DOHH2 (cell line): ENCODE data around the gene PPP4R4.

Experiments used
- H3F3A ChIP-seq: fragments of 200-600 bp; sonication (generic), shearing (Covaris generic); 2 replicates; pipeline ENCODE4 v1.6.0; 2016; ENCODE audit warnings: antibody characterized with exemption, mild to moderate bottlenecking; ENCODE audit not compliant: control insufficient read depth, insufficient read depth
- H3K27ac ChIP-seq: fragments of 200-600 bp; sonication (generic); 2 replicates; pipeline ENCODE4 v1.5.1; 2014; ENCODE audit warnings: low read depth, mild to moderate bottlenecking, low read length, moderate library complexity
- H3K27me3 ChIP-seq: fragments of 200-600 bp; sonication (generic); 2 replicates; pipeline ENCODE4 v1.6.1; 2014; ENCODE audit warnings: mild to moderate bottlenecking, low read length, mixed read lengths; ENCODE audit not compliant: control insufficient read depth
- H3K36me3 ChIP-seq: fragments of 200-600 bp; sonication (generic); 2 replicates; pipeline ENCODE4 v1.6.1; 2014; ENCODE audit warnings: mild to moderate bottlenecking, low read length, moderate library complexity, mixed read lengths; ENCODE audit not compliant: control insufficient read depth
- H3K4me1 ChIP-seq: fragments of 200-600 bp; sonication (generic); 2 replicates; pipeline ENCODE4 v1.6.1; 2014; ENCODE audit warnings: mild to moderate bottlenecking, low read length, mixed read lengths; ENCODE audit not compliant: control insufficient read depth
- H3K4me2 ChIP-seq: fragments of 200-600 bp; sonication (generic); 2 replicates; pipeline ENCODE4 v1.6.0; 2014; ENCODE audit warnings: mild to moderate bottlenecking, low read length, moderate library complexity
- H3K4me3 ChIP-seq: fragments of 200-600 bp; sonication (generic); 2 replicates; pipeline ENCODE4 v1.5.1; 2014; ENCODE audit warnings: mild to moderate bottlenecking, low read length, mixed read lengths
- H3K79me2 ChIP-seq: fragments of 200-600 bp; sonication (generic); 2 replicates; pipeline ENCODE4 v1.6.1; 2014; ENCODE audit warnings: mild to moderate bottlenecking, low read length, mixed read lengths; ENCODE audit not compliant: control insufficient read depth
- H3K9me2 ChIP-seq: fragments of 200-600 bp; sonication (generic); replicated peaks from 2 replicates; pipeline ENCODE4 v1.6.1; 2014; ENCODE audit warnings: mild to moderate bottlenecking, low read length, mixed read lengths; ENCODE audit not compliant: control insufficient read depth
- H3K9me3 ChIP-seq: fragments of 200-600 bp; sonication (generic); 2 replicates; pipeline ENCODE4 v1.6.1; 2014; ENCODE audit warnings: antibody characterized with exemption, low read length, mixed read lengths; ENCODE audit not compliant: control insufficient read depth, insufficient read depth
- H4K20me1 ChIP-seq: fragments of 200-600 bp; sonication (generic); 2 replicates; pipeline ENCODE4 v1.6.0; 2014; ENCODE audit warnings: low read depth, mild to moderate bottlenecking, antibody characterized with exemption, low read length, moderate library complexity; ENCODE audit not compliant: control insufficient read depth, insufficient read depth
- CTCF ChIP-seq: fragments of 200-600 bp; sonication (generic); IDR thresholded peaks from one replicate; pipeline ENCODE4 v1.5.1; 2014; ENCODE audit warnings: antibody characterized with exemption, mild to moderate bottlenecking, low read depth, low read length; ENCODE audit not compliant: poor library complexity, severe bottlenecking
- EZH2phosphoT487 ChIP-seq: fragments of 200-600 bp; sonication (generic); IDR thresholded peaks from 2 replicates; pipeline ENCODE4 v1.6.1; 2017; ENCODE audit warnings: borderline replicate concordance, mild to moderate bottlenecking, antibody characterized with exemption, low read length, moderate library complexity, mixed read lengths

The PPP4R4 gene

GRCh38 chr14:94193776-94194175 lies 19.7 kb downstream of the PPP4R4 start:
- TF ChIP-seq CTCF, result no peak
- no peak for TF ChIP-seq EZH2phosphoT487
- Histone ChIP-seq H3K9me2 (no peaks in the 10 kb centered on the region), H3K79me2 (no peaks in the 10 kb centered on the region), H3K4me2 (no peak overlapping the region), H3K4me3 (no peak overlapping the region), H3K9me3 (no peaks in the 10 kb centered on the region), H3F3A (no peaks in the 10 kb centered on the region), H3K4me1 (no peaks in the 10 kb centered on the region), H3K27me3 (peaks cover 13% of the 10 kb centered on the region), H3K27ac (no peak overlapping the region), H3K36me3 (no peaks in the 10 kb centered on the region), H4K20me1 (no peaks in the 10 kb centered on the region)

- Histone ChIP-seq H3F3A (no peaks in the 10 kb centered on the region), H3K9me3 (no peaks in the 10 kb centered on the region), H3K79me2 (no peaks in the 10 kb centered on the region), H3K4me3 (no peak overlapping the region), H3K27ac (no peak overlapping the region), H4K20me1 (no peaks in the 10 kb centered on the region), H3K4me1 (no peaks in the 10 kb centered on the region), H3K27me3 (peaks cover 6% of the 10 kb centered on the region), H3K4me2 (no peak overlapping the region), H3K36me3 (no peaks in the 10 kb centered on the region), H3K9me2 (no peaks in the 10 kb centered on the region)
- no peak for TF ChIP-seq EZH2phosphoT487
- TF ChIP-seq CTCF, result no peak
Observed at GRCh38 chr14:94196057-94196456, 21.9 kb downstream of the PPP4R4 start.

- H3F3A ChIP-seq, result no peaks in the 10 kb centered on the region
- no peaks in the 10 kb centered on the region for H4K20me1 ChIP-seq
- H3K27me3 ChIP-seq, result peaks cover 7% of the 10 kb centered on the region
- no peaks in the 10 kb centered on the region for H3K79me2 ChIP-seq
- no peaks in the 10 kb centered on the region for H3K4me1 ChIP-seq
- H3K9me2 ChIP-seq, result no peaks in the 10 kb centered on the region
- H3K4me2 ChIP-seq, result no peak overlapping the region
- H3K36me3 ChIP-seq, result no peaks in the 10 kb centered on the region
- no peaks in the 10 kb centered on the region; the same call in 1 of the 2 replicates for H3K9me3 ChIP-seq
- H3K27ac ChIP-seq, result no peak overlapping the region
- H3K4me3 ChIP-seq, result no peak overlapping the region
- no peak for TF ChIP-seq CTCF
- TF ChIP-seq EZH2phosphoT487, result no peak
Observed at GRCh38 chr14:94203473-94204210, 29.5 kb downstream of the PPP4R4 start.

- Histone ChIP-seq H3K27me3 (peaks cover 23% of the 10 kb centered on the region; the same call in 1 of the 2 replicates), H3K4me2 (no peak overlapping the region), H4K20me1 (no peaks in the 10 kb centered on the region), H3K79me2 (no peaks in the 10 kb centered on the region), H3K9me3 (no peaks in the 10 kb centered on the region), H3F3A (no peaks in the 10 kb centered on the region), H3K4me1 (no peaks in the 10 kb centered on the region), H3K27ac (no peak overlapping the region), H3K36me3 (no peaks in the 10 kb centered on the region), H3K9me2 (no peaks in the 10 kb centered on the region), H3K4me3 (no peak overlapping the region)
- TF ChIP-seq CTCF (no peak), EZH2phosphoT487 (no peak)
Observed at GRCh38 chr14:94213021-94213420, 38.9 kb downstream of the PPP4R4 start.
